ENCODE data around the gene UVSSA. TPM values are rescaled to one million over a fixed set of nuclear protein-coding genes. Genes with fewer than 3 reads are reported as not detected.

UVSSA gene
- total RNA-seq, 1 donor from 2014 or later: 4.0 TPM

- DNase-seq (ENCODE audit: low read depth): no peak
- H3K4me3 ChIP-seq (ENCODE audit: low read depth, low read length): no peak overlapping the region
- no peak for TF ChIP-seq CTCF (conservative IDR thresholded peaks at IDR 0.05; ENCODE audit: low read depth, low read length)
These were observed 6.4 kb downstream of the UVSSA start for GRCh38 chr4:1353186-1354055.

GRCh38 chr4:1354136-1354982 lies 7.4 kb downstream of the UVSSA start:
- no peak overlapping the region for H3K4me3 ChIP-seq (ENCODE audit: low read depth, low read length)
- no peak for TF ChIP-seq CTCF (conservative IDR thresholded peaks at IDR 0.05; ENCODE audit: low read depth, low read length)
- DNase-seq (ENCODE audit: low read depth): no peak

- no peak overlapping the region for H3K4me3 ChIP-seq (ENCODE audit: low read depth, low read length)
- DNase-seq (ENCODE audit: low read depth): no peak
- TF ChIP-seq CTCF (conservative IDR thresholded peaks at IDR 0.05; ENCODE audit: low read depth, low read length): no peak
These were observed 7.9 kb downstream of the UVSSA start for GRCh38 chr4:1354983-1355275.

GRCh38 chr4:1355378-1355777 lies 8.4 kb downstream of the UVSSA start:
- H3K4me3 ChIP-seq (ENCODE audit: low read depth, low read length): no peak overlapping the region
- no peak for DNase-seq (ENCODE audit: low read depth)
- no peak for TF ChIP-seq CTCF (conservative IDR thresholded peaks at IDR 0.05; ENCODE audit: low read depth, low read length)

- TF ChIP-seq CTCF (conservative IDR thresholded peaks at IDR 0.05; ENCODE audit: low read depth, low read length): peak; percentile 81
- no peak for DNase-seq (ENCODE audit: low read depth)
- H3K4me3 ChIP-seq (ENCODE audit: low read depth, low read length): no peak overlapping the region
These were observed 9.4 kb downstream of the UVSSA start for GRCh38 chr4:1356181-1356998.

GRCh38 chr4:1357356-1358248 lies 10.6 kb downstream of the UVSSA start:
- no peak overlapping the region for H3K4me3 ChIP-seq (ENCODE audit: low read depth, low read length)
- TF ChIP-seq CTCF (conservative IDR thresholded peaks at IDR 0.05; ENCODE audit: low read depth, low read length): no peak
- no peak for DNase-seq (ENCODE audit: low read depth)

Data from epithelial cell of proximal tubule (primary cell).